Neural progenitor cell (in vitro differentiated cells): ENCODE measurements around the gene CDH13. TPM values are rescaled to one million over a fixed set of nuclear protein-coding genes. Genes with fewer than 3 reads are reported as not detected.

Source experiments
- DNase-seq: peaks from one replicate; pipeline ENCODE4 v3.0.0-alpha.2; 2016; ENCODE audit warnings: low spot score
- H2AFZ ChIP-seq: fragments of 200-600 bp; sonication (generic); replicated peaks from 2 replicates; pipeline ENCODE4 v1.6.1; 2016; ENCODE audit warnings: antibody characterized with exemption
- H3F3A ChIP-seq: fragments of 200-600 bp; sonication (generic); 2 replicates; pipeline ENCODE4 v1.6.1; 2016; ENCODE audit warnings: antibody characterized with exemption, low read depth
- H3K27ac ChIP-seq: fragments of 200-600 bp; sonication (generic); 2 replicates; pipeline ENCODE4 v1.5.1; 2016; ENCODE audit warnings: mild to moderate bottlenecking
- H3K27me3 ChIP-seq: fragments of 200-600 bp; sonication (generic); 2 replicates; pipeline ENCODE4 v1.6.1; 2016; ENCODE audit warnings: mild to moderate bottlenecking, moderate library complexity
- H3K36me3 ChIP-seq: fragments of 200-600 bp; sonication (generic); 2 replicates; pipeline ENCODE4 v1.5.1; 2016
- H3K4me1 ChIP-seq: fragments of 200-600 bp; sonication (generic); 2 replicates; pipeline ENCODE4 v1.6.1; 2016; ENCODE audit warnings: mixed run types
- H3K4me2 ChIP-seq: fragments of 200-600 bp; sonication (generic); 2 replicates; pipeline ENCODE4 v1.6.1; 2016
- H3K4me3 ChIP-seq: fragments of 200-600 bp; sonication (generic); 2 replicates; pipeline ENCODE4 v1.5.1; 2016
- H3K79me2 ChIP-seq: fragments of 200-600 bp; sonication (generic); 2 replicates; pipeline ENCODE4 v1.6.1; 2016; ENCODE audit warnings: low read depth
- H3K9ac ChIP-seq: fragments of 200-600 bp; sonication (generic); 2 replicates; pipeline ENCODE4 v1.6.1; 2016
- H3K9me3 ChIP-seq: fragments of 200-600 bp; sonication (generic); 2 replicates; pipeline ENCODE4 v1.5.1; 2016; ENCODE audit warnings: low read depth
- H4K20me1 ChIP-seq: fragments of 200-600 bp; sonication (generic); 2 replicates; pipeline ENCODE4 v1.6.1; 2016; ENCODE audit warnings: low read depth
- H3K27ac Mint-ChIP-seq: 3 replicates; pipeline ENCODE4 v1.8.0; 2021; ENCODE audit warnings: mixed read lengths
- H3K27me3 Mint-ChIP-seq: 2 replicates; pipeline ENCODE4 v1.8.0; 2022; ENCODE audit warnings: low read depth, mild to moderate bottlenecking, inconsistent platforms, moderate library complexity, mixed read lengths; ENCODE audit not compliant: insufficient read depth
- H3K36me3 Mint-ChIP-seq: 3 replicates; pipeline ENCODE4 v1.8.0; 2021; ENCODE audit warnings: mixed read lengths
- H3K4me1 Mint-ChIP-seq: 3 replicates; pipeline ENCODE4 v1.8.0; 2021; ENCODE audit warnings: mixed read lengths
- H3K4me3 Mint-ChIP-seq: 3 replicates; pipeline ENCODE4 v1.8.0; 2021; ENCODE audit warnings: mild to moderate bottlenecking, moderate library complexity, mixed read lengths
- H3K9me3 Mint-ChIP-seq: 3 replicates; pipeline ENCODE4 v1.8.0; 2020; ENCODE audit warnings: mixed read lengths
- EZH2 ChIP-seq: fragments of 200-600 bp; sonication (generic); IDR thresholded peaks from 2 replicates; pipeline ENCODE4 v1.6.1; 2017; ENCODE audit warnings: antibody characterized with exemption, mild to moderate bottlenecking, moderate library complexity
- EZH2phosphoT487 ChIP-seq: fragments of 200-600 bp; sonication (generic); IDR thresholded peaks from 2 replicates; pipeline ENCODE4 v1.6.1; 2017; ENCODE audit warnings: antibody characterized with exemption
- total RNA-seq: library from RNA; depleted of rRNA; stranded (reverse); fragments of >200 nt; gene quantifications from 2 replicates; pipeline ENCODE4 v1.2.3, GENCODE V29; 2015; ENCODE audit warnings: low replicate concordance
- TF ChIP-seq, protein P1 (sequence below): fragments of 200-600 bp; sonication (generic); IDR thresholded peaks from 2 replicates; pipeline ENCODE4 v1.5.1; 2017; ENCODE audit warnings: antibody characterized with exemption, mild to moderate bottlenecking

The CDH13 gene
- total RNA-seq, 1 donor from 2014 or later = 3.0 TPM

DNA sequence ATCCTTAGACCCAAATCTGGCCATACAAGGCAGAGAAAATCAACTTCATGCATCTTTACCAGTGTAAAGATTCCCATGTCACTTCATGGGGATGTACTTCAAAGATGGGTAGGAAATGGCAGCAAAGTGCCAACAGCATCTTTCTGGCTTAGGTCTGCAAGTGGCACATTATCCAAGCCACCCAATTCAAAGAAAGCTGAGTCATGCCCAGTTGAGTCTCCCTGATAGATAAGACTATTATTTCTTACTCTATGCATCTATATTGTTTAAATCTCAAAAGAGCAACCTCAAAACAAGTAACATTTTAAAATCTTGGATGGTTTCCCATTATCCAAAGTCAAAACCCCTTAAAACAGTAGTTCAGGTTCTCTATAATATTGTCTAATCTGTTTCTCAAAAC is 1119.8 kb downstream of the CDH13 start:
- H3K36me3 ChIP-seq = no peaks in the 10 kb centered on the region
- no peak for DNase-seq
- Mint-ChIP-seq H3K36me3 (peaks cover 4% of the 10 kb centered on the region), H3K4me3 (no peak overlapping the region), H3K9me3 (peaks cover 22% of the 10 kb centered on the region), H3K4me1 (peaks cover 37% of the 10 kb centered on the region), H3K27me3 (peaks cover 15% of the 10 kb centered on the region), H3K27ac (no peak overlapping the region)
- no peaks in the 10 kb centered on the region for H3K9me3 ChIP-seq
- no peak overlapping the region for H3K4me2 ChIP-seq
- H4K20me1 ChIP-seq = no peaks in the 10 kb centered on the region
- H3K4me1 ChIP-seq = no peaks in the 10 kb centered on the region
- no peak overlapping the region for H3K9ac ChIP-seq
- H3K27me3 ChIP-seq = no peaks in the 10 kb centered on the region
- TF ChIP-seq EZH2 (no peak), EZH2phosphoT487 (no peak)
- TF ChIP-seq, protein P1, sequence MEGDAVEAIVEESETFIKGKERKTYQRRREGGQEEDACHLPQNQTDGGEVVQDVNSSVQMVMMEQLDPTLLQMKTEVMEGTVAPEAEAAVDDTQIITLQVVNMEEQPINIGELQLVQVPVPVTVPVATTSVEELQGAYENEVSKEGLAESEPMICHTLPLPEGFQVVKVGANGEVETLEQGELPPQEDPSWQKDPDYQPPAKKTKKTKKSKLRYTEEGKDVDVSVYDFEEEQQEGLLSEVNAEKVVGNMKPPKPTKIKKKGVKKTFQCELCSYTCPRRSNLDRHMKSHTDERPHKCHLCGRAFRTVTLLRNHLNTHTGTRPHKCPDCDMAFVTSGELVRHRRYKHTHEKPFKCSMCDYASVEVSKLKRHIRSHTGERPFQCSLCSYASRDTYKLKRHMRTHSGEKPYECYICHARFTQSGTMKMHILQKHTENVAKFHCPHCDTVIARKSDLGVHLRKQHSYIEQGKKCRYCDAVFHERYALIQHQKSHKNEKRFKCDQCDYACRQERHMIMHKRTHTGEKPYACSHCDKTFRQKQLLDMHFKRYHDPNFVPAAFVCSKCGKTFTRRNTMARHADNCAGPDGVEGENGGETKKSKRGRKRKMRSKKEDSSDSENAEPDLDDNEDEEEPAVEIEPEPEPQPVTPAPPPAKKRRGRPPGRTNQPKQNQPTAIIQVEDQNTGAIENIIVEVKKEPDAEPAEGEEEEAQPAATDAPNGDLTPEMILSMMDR = no peak
- H3K4me3 ChIP-seq = no peak overlapping the region
- no peak overlapping the region for H2AFZ ChIP-seq
- no peak overlapping the region for H3K27ac ChIP-seq
- no peaks in the 10 kb centered on the region for H3F3A ChIP-seq
- no peaks in the 10 kb centered on the region for H3K79me2 ChIP-seq

DNA sequence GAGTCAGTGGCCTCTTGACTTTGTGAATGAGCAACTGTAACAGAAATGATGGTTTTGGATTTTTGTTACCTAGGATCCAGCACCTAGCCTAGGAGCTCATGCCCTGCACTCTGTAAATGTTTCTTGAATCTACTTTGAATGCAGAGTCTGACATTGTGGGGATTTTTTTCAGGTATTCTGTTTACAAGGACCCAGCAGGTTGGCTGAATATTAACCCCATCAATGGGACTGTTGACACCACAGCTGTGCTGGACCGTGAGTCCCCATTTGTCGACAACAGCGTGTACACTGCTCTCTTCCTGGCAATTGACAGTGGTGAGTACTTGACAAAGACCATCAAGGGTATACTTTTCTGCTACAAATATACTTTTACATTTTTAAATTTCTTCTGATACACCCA is 1121.2 kb downstream of the CDH13 start:
- Histone ChIP-seq H3K27me3 (no peaks in the 10 kb centered on the region), H3K4me2 (no peak overlapping the region), H3K36me3 (no peaks in the 10 kb centered on the region), H3K4me3 (no peak overlapping the region), H4K20me1 (no peaks in the 10 kb centered on the region), H3K9ac (no peak overlapping the region), H3K9me3 (no peaks in the 10 kb centered on the region), H2AFZ (no peak overlapping the region), H3K79me2 (no peaks in the 10 kb centered on the region), H3F3A (no peaks in the 10 kb centered on the region), H3K4me1 (no peaks in the 10 kb centered on the region), H3K27ac (no peak overlapping the region)
- TF ChIP-seq, protein P1 = no peak
- TF ChIP-seq EZH2 (no peak), EZH2phosphoT487 (no peak)
- Mint-ChIP-seq H3K9me3 (peaks cover 22% of the 10 kb centered on the region), H3K27ac (no peak overlapping the region), H3K4me3 (no peak overlapping the region), H3K27me3 (peaks cover 12% of the 10 kb centered on the region), H3K4me1 (peaks cover 29% of the 10 kb centered on the region), H3K36me3 (peaks cover 4% of the 10 kb centered on the region)
- no peak for DNase-seq

DNA sequence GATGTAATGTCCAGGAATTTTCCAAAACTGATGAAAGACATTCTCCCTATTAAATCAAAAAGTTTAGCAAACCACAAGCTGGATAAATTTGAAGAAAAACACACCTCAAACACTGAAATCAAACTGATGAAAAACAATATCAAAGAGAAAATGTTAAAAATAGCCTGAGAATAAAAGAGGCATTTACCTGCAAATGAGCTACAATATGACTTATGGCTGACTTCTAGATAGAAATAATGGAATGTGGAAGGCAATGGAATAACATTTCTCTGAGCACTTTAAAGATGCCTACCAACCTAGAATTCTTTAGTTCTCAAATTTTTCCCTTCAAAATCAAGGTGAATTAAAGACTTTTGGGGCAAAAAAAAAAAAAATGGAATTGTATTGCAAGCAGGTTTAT is 1128.6 kb downstream of the CDH13 start:
- Histone ChIP-seq H4K20me1 (no peaks in the 10 kb centered on the region), H3K9ac (no peak overlapping the region), H3F3A (no peaks in the 10 kb centered on the region), H3K27ac (no peak overlapping the region), H2AFZ (no peak overlapping the region), H3K4me3 (no peak overlapping the region), H3K36me3 (no peaks in the 10 kb centered on the region), H3K79me2 (no peaks in the 10 kb centered on the region), H3K4me1 (no peaks in the 10 kb centered on the region), H3K27me3 (no peaks in the 10 kb centered on the region), H3K9me3 (no peaks in the 10 kb centered on the region), H3K4me2 (no peak overlapping the region)
- Mint-ChIP-seq H3K4me1 (no peaks in the 10 kb centered on the region), H3K4me3 (no peak overlapping the region), H3K27ac (no peak overlapping the region), H3K27me3 (peaks cover 6% of the 10 kb centered on the region), H3K36me3 (no peaks in the 10 kb centered on the region), H3K9me3 (peaks cover 35% of the 10 kb centered on the region)
- TF ChIP-seq EZH2phosphoT487 (no peak), EZH2 (no peak)
- TF ChIP-seq, protein P1 = no peak
- DNase-seq = no peak
